Bronchial epithelial cell (primary cell): ENCODE data around the gene TFEB. TPM values are rescaled to one million over a fixed set of nuclear protein-coding genes. Genes with fewer than 3 reads are reported as not detected.
"Not testable (repeated sequence)": the region's sequence is repeated elsewhere in the genome, so short reads cannot be mapped to it uniquely, and the experiment has no call there.

Experiments used
- DNase-seq: peaks from one replicate; pipeline ENCODE4 v3.0.0-alpha.2; 2010; ENCODE audit warnings: low read depth
- FAIRE-seq: peaks from 2 replicates; lab custom pipeline; 2011; peaks lifted over from hg19 to GRCh38; lab: Jason Lieb, UNC
- H3K27me3 ChIP-seq: 2 replicates; pipeline ENCODE4 v1.5.1; 2011; ENCODE audit warnings: low read length; ENCODE audit not compliant: control insufficient read depth, insufficient read depth
- H3K36me3 ChIP-seq: 2 replicates; pipeline ENCODE4 v1.5.1; 2011; ENCODE audit warnings: low read length; ENCODE audit not compliant: control insufficient read depth, insufficient read depth
- H3K4me3 ChIP-seq: 2 replicates; pipeline ENCODE4 v1.5.1; 2011; ENCODE audit warnings: mild to moderate bottlenecking, low read depth, low read length, control low read depth
- CTCF ChIP-seq: IDR thresholded peaks from 2 replicates; pipeline ENCODE4 v1.5.1; 2011; ENCODE audit warnings: mild to moderate bottlenecking, moderate library complexity, low read length, control low read depth, inconsistent platforms; ENCODE audit not compliant: insufficient read depth, severe bottlenecking
- total RNA-seq: library from RNA; depleted of rRNA; stranded (reverse); fragments of >200 nt; gene quantifications from 2 replicates; pipeline ENCODE4 v1.2.1, GENCODE V29; 2014

The TFEB gene
- total RNA-seq, 1 donor from 2014 or later, result 6.8 TPM

GRCh38 chr6:41767112-41767833 lies 31.9 kb upstream of the TFEB start:
- Histone ChIP-seq H3K27me3 (no peaks in the 10 kb centered on the region), H3K36me3 (peaks cover 7% of the 10 kb centered on the region), H3K4me3 (no peak overlapping the region)
- FAIRE-seq, result no peak
- DNase-seq, result peak; percentile 87
- no peak for TF ChIP-seq CTCF

GRCh38 chr6:41766043-41766664 lies 30.7 kb upstream of the TFEB start:
- not testable (repeated sequence) for FAIRE-seq, H3K4me3 ChIP-seq, H3K27me3 ChIP-seq, H3K36me3 ChIP-seq
- DNase-seq, result peak; percentile 54

GRCh38 chr6:41763470-41763869 lies 28.1 kb upstream of the TFEB start:
- H3K36me3 ChIP-seq, result no peaks in the 10 kb centered on the region
- H3K4me3 ChIP-seq, result no peak overlapping the region
- TF ChIP-seq CTCF, result no peak
- DNase-seq, result no peak
- no peaks in the 10 kb centered on the region for H3K27me3 ChIP-seq
- FAIRE-seq, result no peak

GRCh38 chr6:41759905-41760579 lies 24.6 kb upstream of the TFEB start:
- DNase-seq, result no peak
- no peak for FAIRE-seq
- H3K27me3 ChIP-seq, result no peaks in the 10 kb centered on the region
- H3K36me3 ChIP-seq, result no peaks in the 10 kb centered on the region
- no peak for TF ChIP-seq CTCF
- H3K4me3 ChIP-seq, result no peak overlapping the region

GRCh38 chr6:41759106-41759904 lies 23.9 kb upstream of the TFEB start:
- no peak for FAIRE-seq

More at GRCh38 chr6:41759106-41759904, 23.9 kb upstream of the TFEB start:
- DNase-seq, result no peak
- Histone ChIP-seq H3K27me3 (no peaks in the 10 kb centered on the region), H3K4me3 (no peak overlapping the region), H3K36me3 (no peaks in the 10 kb centered on the region)
- no peak for TF ChIP-seq CTCF
